ENCODE data around the gene NUDT16L1. TPM values are rescaled to one million over a fixed set of nuclear protein-coding genes. Genes with fewer than 3 reads are reported as not detected.

The NUDT16L1 gene
- total RNA-seq, 1 experiment from 2014 or later = 50.5 TPM

DNA sequence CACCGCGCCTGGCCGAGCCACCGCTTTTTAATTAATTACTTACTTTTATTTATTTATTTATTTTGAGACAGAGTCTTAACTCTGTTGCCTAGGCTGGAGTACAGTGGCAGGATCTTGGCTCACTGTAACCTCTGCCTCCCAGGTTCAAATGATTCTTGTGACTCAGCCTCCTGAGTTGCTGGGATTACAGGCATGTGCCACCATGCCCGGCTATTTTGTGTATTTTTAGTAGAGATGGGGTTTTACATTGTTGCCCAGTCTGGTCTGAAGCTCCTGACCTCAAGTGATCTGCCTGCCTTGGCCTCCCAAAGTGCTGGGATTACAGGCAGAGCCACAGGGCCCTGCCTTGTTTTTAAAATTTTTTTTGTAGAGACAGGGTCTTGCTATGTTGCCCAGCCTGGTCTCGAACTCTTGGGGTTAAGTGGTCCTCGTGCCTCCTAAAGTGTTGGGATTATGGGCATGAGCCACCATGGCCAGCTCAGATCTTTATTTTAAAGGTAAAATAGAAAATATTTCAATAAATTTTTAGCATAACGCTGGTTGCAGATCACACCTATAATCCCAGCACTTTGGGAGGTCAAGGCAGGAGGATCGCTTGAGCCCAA, 18.3 kb upstream of the NUDT16L1 start:
- H3K36me3 ChIP-seq (replicated peaks; ENCODE audit: control insufficient read depth, insufficient read depth, low read length) = peaks cover 2% of the 10 kb centered on the region
- no peaks in the 10 kb centered on the region for H3K27me3 ChIP-seq (ENCODE audit: control insufficient read depth, insufficient read depth, low read length)
- DNase-seq = no peak
- no peak overlapping the region for H3K4me3 ChIP-seq (ENCODE audit: insufficient read depth, low read depth, low read length)

DNA sequence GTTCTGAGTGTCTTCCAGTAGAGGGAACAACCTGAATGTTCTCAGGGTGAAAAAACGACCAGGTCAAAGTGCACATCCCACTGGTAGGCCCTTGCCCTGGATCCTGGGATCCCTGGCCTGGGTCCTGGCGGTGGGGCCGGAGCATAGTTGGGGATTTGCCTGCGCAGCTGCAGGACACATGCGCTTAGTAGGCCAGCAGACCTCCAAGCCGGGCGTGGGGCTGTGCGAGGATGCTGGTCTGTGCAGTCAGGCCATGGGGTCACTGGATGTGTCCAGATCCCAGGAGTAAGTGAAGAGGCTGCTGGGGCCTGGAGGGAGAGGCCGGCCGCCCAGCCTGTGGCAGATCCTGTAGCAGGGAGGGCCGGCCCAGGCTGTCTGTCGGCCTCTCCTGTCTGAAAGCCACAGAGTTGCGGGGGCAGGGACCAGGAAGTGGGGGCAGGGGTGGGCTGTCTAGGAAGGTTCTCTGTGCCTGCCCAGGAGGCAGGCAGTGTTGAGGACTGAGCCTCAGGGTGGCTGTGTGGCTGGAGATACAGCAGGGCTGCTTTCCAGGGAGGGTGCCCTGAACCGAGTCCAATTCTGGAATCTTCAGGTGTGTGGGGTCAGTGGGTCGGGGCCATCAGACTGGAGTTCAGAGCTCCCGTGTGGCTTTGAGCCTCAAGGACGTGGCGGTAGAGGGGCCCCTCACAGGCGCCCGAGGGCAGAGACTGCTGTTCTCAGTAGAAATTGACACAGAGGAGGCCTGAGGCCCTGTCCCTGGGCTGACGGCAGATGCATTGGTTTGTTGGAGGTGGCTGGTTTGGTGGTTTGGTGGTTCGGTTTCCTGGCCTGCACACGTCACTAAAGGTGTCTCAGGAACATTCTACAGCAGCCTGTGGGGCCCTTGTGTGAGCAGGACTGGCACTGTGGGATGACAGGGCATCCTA, 17.2 kb upstream of the NUDT16L1 start:
- peak; percentile 81 for DNase-seq
- no peaks in the 10 kb centered on the region for H3K27me3 ChIP-seq (ENCODE audit: control insufficient read depth, insufficient read depth, low read length)
- peaks cover 2% of the 10 kb centered on the region for H3K36me3 ChIP-seq (replicated peaks; ENCODE audit: control insufficient read depth, insufficient read depth, low read length)

DNA sequence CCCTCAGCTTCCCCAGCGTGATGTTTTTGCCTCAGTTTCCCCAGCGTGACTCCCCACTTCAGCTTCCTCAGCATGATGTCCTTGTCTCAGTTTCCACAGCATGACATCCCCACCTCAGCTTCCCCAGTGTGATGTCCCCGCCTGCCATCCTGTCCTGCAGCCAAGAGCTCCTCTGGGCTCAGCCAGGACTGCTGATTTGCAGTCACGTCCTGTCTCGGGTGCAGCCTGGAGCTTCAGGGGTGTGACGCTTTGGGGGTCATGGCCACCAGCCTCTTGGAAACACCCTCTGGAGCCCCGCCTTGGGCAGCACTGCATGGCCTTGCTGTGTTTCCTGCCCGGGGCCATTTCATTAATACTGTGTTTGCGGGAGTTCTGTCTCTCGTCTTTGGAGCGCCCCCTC, 16.5 kb upstream of the NUDT16L1 start:
- H3K27me3 ChIP-seq (ENCODE audit: control insufficient read depth, insufficient read depth, low read length) = no peaks in the 10 kb centered on the region
- H3K36me3 ChIP-seq (replicated peaks; ENCODE audit: control insufficient read depth, insufficient read depth, low read length) = peaks cover 2% of the 10 kb centered on the region
- no peak overlapping the region for H3K4me3 ChIP-seq (ENCODE audit: insufficient read depth, low read depth, low read length)
- DNase-seq = no peak

More for the DNA sequence above, 17.2 kb upstream of the NUDT16L1 start:
- H3K4me3 ChIP-seq (ENCODE audit: insufficient read depth, low read depth, low read length) = no peak overlapping the region

DNA sequence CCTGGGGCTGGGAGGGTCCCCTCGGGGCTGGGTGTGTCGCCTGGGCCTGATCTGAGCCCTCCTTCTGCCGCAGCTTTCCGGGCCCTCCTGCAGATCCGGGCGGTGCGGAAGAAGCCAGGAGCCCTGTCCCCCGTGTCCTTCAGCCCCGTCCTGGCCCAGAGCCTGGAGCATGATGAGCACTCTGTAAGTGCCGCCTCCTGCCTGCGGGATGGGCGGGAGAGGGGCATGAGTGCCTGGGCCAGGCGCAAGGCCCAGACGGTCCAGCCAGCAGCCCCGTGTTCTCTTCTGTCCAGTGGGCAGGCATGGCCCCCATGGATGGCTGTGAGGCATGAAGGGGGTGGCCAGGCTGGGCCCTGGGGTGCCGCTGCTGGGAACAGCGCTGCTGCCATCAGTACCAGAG, 16.0 kb upstream of the NUDT16L1 start:
- H3K27me3 ChIP-seq (ENCODE audit: control insufficient read depth, insufficient read depth, low read length) = no peaks in the 10 kb centered on the region
- no peak for DNase-seq
- H3K4me3 ChIP-seq (ENCODE audit: insufficient read depth, low read depth, low read length) = no peak overlapping the region
- H3K36me3 ChIP-seq (replicated peaks; ENCODE audit: control insufficient read depth, insufficient read depth, low read length) = peaks cover 2% of the 10 kb centered on the region

DNA sequence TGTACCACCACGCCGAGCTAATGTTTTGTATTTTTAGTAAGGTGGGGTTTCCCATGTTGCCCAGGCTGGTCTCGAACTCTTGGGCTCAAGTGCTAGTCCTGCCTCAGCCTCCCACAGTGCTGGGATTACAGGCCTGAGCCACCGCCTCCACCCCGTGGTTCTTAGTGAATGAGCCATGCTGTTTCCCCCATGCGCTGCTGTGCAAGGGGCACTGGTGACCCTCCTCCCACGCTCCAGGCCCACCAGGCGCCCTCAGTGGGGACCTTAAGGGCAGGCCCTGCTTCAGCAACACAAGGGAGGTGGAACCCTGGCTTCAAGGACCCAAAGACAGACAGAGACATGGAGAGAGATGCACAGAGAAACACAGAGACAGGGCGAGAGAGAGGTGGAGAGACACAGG, 15.4 kb upstream of the NUDT16L1 start:
- Histone ChIP-seq H3K27me3 (ENCODE audit: control insufficient read depth, insufficient read depth, low read length) (no peaks in the 10 kb centered on the region), H3K4me3 (ENCODE audit: insufficient read depth, low read depth, low read length) (no peak overlapping the region), H3K36me3 (replicated peaks; ENCODE audit: control insufficient read depth, insufficient read depth, low read length) (peaks cover 2% of the 10 kb centered on the region)
- no peak for DNase-seq

DNA sequence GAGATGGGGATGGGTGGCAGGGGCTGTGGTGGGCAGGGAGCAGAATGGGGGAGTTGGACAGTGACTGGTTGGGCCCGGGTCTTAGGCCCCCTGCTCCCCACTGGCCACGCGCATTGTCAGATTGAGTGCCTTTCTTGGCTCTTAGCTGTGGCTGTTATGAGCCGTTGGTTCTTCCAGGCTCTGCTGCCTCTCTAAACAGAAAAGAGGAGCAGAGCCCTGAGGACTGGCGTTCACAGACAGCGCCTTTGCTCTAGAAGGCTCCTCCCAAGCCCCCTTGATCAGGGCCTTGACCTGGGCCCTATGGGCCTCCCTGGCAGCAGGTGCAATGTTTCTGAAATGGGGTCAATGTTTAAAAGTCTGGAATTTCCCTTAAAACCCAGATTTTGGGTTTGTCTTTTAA, 14.8 kb upstream of the NUDT16L1 start:
- H3K36me3 ChIP-seq (replicated peaks; ENCODE audit: control insufficient read depth, insufficient read depth, low read length) = peaks cover under 1% of the 10 kb centered on the region
- no peaks in the 10 kb centered on the region for H3K27me3 ChIP-seq (ENCODE audit: control insufficient read depth, insufficient read depth, low read length)
- no peak for DNase-seq

DNA sequence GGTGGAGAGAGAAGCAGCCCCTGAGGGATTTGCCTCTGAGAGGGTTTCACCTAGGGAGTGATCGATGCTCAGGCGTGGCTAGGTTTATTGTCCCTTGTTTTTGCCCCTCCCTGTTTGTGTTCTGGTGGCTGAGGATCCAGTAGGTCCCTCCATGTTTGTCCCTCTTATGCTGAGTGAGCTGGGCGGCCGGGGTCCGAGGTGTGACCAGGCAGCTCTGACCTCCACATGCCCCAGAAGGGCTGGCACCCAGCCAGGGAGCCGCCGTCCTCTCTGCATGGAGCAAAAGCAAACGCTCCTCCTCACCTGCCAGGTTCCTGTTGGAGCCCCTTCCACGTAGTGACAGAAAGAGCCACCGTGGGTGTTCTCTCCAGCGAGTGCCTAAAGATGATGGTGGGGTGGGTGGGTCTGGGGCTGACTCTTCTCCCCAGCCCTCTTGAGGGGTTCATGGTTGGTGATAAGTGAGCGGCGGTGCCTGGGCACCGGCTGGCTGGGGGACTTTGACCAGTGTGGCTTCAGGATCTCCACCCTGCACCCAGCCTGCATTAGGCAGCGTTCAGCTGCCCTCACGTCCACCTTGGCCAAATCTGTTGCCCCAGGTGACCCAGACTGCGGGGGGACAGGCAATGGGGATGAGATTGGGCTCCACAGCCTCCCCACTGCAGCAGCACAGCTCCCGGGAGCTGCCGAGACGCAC, 14.1 kb upstream of the NUDT16L1 start:
- Histone ChIP-seq H3K36me3 (replicated peaks; ENCODE audit: control insufficient read depth, insufficient read depth, low read length) (peaks cover 2% of the 10 kb centered on the region), H3K27me3 (ENCODE audit: control insufficient read depth, insufficient read depth, low read length) (no peaks in the 10 kb centered on the region), H3K4me3 (ENCODE audit: insufficient read depth, low read depth, low read length) (no peak overlapping the region)
- DNase-seq = no peak

More for the DNA sequence above, 14.8 kb upstream of the NUDT16L1 start:
- no peak overlapping the region for H3K4me3 ChIP-seq (ENCODE audit: insufficient read depth, low read depth, low read length)

DNA sequence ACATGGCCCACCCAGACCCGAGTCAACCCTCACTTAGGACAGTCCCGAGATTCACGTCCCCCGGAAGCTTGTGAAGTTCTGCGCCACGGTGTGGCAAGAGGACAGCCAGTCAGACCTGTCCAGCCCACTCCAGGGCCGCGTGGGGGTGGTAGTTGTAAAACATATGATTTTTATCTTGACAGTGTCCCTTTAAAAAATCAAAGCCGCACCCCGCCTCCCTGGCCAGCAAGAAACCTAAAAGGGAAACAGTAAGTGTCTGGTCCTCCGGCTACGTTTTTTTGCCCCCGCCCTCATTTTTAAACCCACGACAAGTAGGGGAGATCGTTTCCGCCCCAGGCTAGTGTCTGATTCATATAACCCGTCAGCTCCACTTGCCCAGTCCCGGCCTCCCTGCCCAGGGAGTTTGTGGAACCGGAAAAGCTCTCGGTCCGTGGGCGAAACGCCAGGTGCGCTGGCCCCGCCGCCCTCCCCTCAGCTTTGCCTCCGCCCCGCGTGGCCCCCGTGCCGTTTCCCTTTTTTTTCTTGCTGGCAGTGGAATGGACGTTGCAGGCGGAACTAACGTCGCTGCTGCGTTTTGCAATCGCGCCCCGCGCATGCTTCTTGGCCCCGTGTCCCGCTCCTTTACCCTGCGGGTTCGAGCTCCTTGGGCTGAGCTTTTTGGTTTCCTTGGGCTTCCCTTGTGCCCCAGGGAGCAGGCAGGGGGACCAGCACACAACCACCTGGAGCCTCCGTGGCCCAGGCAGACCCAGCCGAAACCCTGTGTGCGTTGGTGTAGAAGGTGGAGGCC, 13.3 kb upstream of the NUDT16L1 start:
- Histone ChIP-seq H3K4me3 (ENCODE audit: insufficient read depth, low read depth, low read length) (no peak overlapping the region), H3K36me3 (replicated peaks; ENCODE audit: control insufficient read depth, insufficient read depth, low read length) (peaks cover 4% of the 10 kb centered on the region), H3K27me3 (ENCODE audit: control insufficient read depth, insufficient read depth, low read length) (no peaks in the 10 kb centered on the region)
- no peak for DNase-seq

DNA sequence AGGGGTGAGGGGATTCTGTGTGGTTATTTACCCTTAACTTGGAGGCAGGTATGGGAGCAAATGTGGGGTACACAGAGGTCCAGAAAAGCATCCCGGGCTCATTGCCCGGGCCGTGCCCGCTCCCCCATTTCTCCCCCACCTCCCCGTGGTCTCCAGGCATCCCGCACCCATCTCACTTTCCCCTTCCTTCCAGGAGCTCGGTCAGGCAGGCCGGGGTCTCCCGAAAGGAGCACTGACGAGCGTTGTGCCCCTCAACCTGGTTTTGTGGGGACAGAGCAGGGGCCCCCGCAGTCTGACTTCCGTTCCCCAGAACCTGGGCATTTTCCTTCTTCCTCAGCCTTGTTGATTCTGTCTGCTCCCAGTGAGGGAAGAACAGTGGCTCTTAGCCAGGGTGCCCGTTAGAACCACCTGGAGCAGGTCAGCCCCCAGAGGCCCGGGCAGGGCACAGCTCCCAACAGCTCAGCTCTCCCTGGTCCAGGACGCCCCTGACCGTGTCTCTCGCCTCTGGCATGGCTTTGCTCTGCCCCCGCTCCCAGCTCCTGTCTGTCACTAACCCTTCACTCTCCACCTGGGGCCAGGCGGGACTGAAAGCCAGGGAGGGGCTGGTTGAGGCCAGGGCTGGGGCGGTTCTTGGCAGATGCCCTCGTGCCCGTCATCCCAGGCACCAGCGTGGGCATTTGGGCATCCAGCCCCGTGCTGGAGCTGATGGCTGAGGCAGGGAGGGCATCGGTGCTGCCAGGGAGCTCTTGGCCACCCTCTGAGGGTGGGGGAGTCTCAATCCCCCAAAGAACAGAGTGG, 12.5 kb upstream of the NUDT16L1 start:
- Histone ChIP-seq H3K27me3 (ENCODE audit: control insufficient read depth, insufficient read depth, low read length) (no peaks in the 10 kb centered on the region), H3K4me3 (ENCODE audit: insufficient read depth, low read depth, low read length) (no peak overlapping the region), H3K36me3 (replicated peaks; ENCODE audit: control insufficient read depth, insufficient read depth, low read length) (peaks cover 5% of the 10 kb centered on the region)
- no peak for DNase-seq

DNA sequence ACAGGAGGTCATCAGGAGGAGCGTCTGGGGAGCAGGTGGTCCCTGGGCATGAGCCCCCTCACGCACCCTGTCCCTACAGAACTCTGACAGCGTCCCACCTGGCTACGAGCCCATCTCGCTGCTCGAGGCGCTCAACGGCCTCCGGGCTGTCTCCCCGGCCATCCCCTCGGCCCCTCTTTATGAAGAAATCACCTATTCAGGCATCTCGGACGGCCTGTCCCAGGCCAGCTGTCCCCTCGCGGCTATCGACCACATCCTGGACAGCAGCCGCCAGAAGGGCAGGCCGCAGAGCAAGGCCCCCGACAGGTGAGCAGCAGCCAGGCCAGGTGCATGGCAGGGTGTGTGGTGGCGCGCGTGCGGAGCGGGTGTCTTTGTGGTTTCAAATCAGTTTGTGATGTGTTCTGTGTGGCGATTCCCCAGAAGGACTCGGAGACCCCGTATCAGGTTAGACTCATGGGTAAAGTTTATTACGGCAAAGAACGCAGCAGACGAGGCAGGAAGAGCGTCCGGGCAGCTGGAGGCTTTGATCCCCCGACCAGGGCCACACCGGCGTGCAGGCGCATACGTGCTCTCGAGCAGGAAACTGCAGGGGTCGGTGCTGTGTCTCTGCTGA, 11.8 kb upstream of the NUDT16L1 start:
- no peak overlapping the region for H3K4me3 ChIP-seq (ENCODE audit: insufficient read depth, low read depth, low read length)
- peaks cover 7% of the 10 kb centered on the region for H3K36me3 ChIP-seq (replicated peaks; ENCODE audit: control insufficient read depth, insufficient read depth, low read length)
- H3K27me3 ChIP-seq (ENCODE audit: control insufficient read depth, insufficient read depth, low read length) = no peaks in the 10 kb centered on the region
- no peak for DNase-seq

DNA sequence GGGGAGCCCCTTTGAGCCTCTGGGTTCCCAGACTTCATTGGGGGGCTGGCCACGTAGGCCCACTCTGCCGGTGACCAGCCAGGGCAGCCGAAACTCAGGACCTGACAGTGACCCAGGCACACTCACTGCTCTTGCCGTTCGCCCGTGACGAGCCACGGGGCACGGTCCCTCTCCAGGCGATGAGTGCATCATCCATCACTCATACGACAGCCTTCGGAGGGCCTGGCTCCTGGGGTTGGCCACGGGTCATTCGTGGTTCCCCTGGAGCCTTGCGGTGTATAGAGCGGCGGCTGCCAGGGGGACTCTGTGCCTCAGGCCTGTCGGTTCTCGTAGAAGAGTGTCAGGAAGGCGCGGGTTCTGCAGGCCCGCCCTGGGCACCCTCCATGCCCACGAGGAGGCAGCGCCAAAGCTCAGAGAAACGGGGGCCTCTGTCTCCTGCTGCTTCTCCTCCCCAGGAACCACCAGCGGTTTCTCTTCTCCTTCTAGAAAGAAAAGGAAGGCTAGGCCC, 11.2 kb upstream of the NUDT16L1 start:
- H3K36me3 ChIP-seq (replicated peaks; ENCODE audit: control insufficient read depth, insufficient read depth, low read length) = peaks cover 7% of the 10 kb centered on the region
- no peak for DNase-seq
- no peak overlapping the region for H3K4me3 ChIP-seq (ENCODE audit: insufficient read depth, low read depth, low read length)
- H3K27me3 ChIP-seq (ENCODE audit: control insufficient read depth, insufficient read depth, low read length) = no peaks in the 10 kb centered on the region

DNA sequence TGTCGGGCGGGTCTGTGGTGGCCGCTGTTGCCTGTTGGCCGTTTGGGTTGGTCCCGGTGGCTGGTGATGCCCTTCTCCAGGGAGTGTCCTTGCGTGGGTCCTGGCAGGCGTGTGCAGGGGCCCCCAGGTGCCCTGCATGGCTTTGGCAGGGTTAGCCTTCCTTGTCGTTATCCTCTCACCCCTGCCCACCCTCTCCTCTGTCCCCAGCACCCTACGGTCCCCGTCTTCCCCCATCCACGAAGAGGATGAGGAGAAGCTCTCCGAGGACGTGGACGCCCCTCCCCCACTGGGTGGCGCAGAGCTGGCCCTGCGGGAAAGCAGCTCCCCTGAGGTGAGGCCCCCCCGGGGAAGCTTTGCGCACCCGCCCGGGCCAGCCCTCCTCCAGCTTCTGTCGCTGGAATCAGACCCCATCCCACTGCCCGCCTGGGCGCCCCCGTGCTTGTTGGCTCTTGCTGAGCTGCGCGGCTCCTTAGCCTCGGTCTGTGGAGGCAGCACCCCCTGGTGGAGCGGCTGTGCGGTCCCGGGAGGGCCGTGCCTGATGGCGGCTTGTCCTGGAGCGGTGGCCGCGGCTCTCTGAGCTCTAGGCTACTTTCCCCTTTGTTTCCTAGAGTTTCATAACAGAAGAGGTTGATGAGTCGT, 10.6 kb upstream of the NUDT16L1 start:
- DNase-seq = peak; percentile 97

More for the DNA sequence above, 10.6 kb upstream of the NUDT16L1 start:
- Histone ChIP-seq H3K4me3 (ENCODE audit: insufficient read depth, low read depth, low read length) (no peak overlapping the region), H3K27me3 (ENCODE audit: control insufficient read depth, insufficient read depth, low read length) (no peaks in the 10 kb centered on the region), H3K36me3 (replicated peaks; ENCODE audit: control insufficient read depth, insufficient read depth, low read length) (peaks cover 7% of the 10 kb centered on the region)
